Right lobe of liver (tissue), 6 donors: ENCODE data around the gene AK5. TPM values are rescaled to one million over a fixed set of nuclear protein-coding genes. Genes with fewer than 3 reads are reported as not detected.

Experiments
- ATAC-seq, 4 donors: fragments of 200-7000 bp; cut with Tn5 transposase; one replicate each; pipeline ENCODE4 v1.9.1; 2020; ENCODE audit warnings: mild to moderate bottlenecking in 4 of 4, moderate library complexity in 4 of 4
- DNase-seq, 3 donors: peaks; one replicate each; pipeline ENCODE4 v3.0.0-alpha.2; 2020
- H3K27ac ChIP-seq, 3 donors: fragments of 200-600 bp; one replicate each; pipeline ENCODE4 v1.8.0; 2022
- H3K27me3 ChIP-seq, 2 donors: fragments of 200-600 bp; one replicate each; pipeline ENCODE4 v1.8.0; 2022
- H3K36me3 ChIP-seq, 4 donors: fragments of 200-600 bp; sonication (generic) in 1 of 4; one replicate each; pipeline versions ENCODE4 v1.5.1 to v1.8.0; 2017 to 2022; ENCODE audit warnings: control low read depth in 1 of 4
- H3K4me1 ChIP-seq, 4 donors: fragments of 200-600 bp; sonication (generic) in 1 of 4; one replicate each; pipeline versions ENCODE4 v1.5.1 to v1.8.0; 2017 to 2022; ENCODE audit warnings: control low read depth in 1 of 4
- H3K4me3 ChIP-seq, 3 donors: fragments of 200-600 bp; one replicate each; pipeline ENCODE4 v1.8.0; 2022
- H3K9me3 ChIP-seq, 4 donors: fragments of 200-600 bp; sonication (generic) in 1 of 4; one replicate each; pipeline versions ENCODE4 v1.5.1 to v1.8.0; 2017 to 2022; ENCODE audit warnings: control low read depth in 1 of 4
- POLR2A ChIP-seq: fragments of 450-650 bp; IDR thresholded peaks from one replicate; pipeline ENCODE4 v1.6.1; 2017; ENCODE audit warnings: antibody characterized with exemption, mild to moderate bottlenecking
- WGBS: methylation state at CpG from one replicate; pipeline ENCODE4 v1.1.6; 2018; ENCODE audit warnings: low coverage, low lambda C conversion rate; ENCODE audit not compliant: insufficient coverage; ENCODE audit errors: missing lambda C conversion rate; 5-methylcytosine and 5-hydroxymethylcytosine counted together
- intact Hi-C, 2 donors: fragments of 100-400 bp; cut with DNase I; formaldehyde crosslinking; loops; one replicate each; pipeline versions ENCODE4 v1.11.2 to v1.14.1; 2022
- total RNA-seq, 6 experiments: library from RNA; depleted of rRNA in 2 of 6; stranded (reverse); fragments of >200 nt in 2 of 6; fragmentation: NEBNext Ultra II Directional in 3 of 6; extraction: Animal tissue kit (Norgen Biotek cat#: 25700) in 3 of 6; gene quantifications; one replicate each; pipeline versions ENCODE4 v1.1.0 to v1.2.4, GENCODE V29; 2016 to 2023
- TF ChIP-seq, protein P1 (sequence below), 4 donors: fragments of 200-600 bp in 3 of 4; fragments of 450-650 bp in 1 of 4; IDR thresholded peaks; one replicate each; pipeline versions ENCODE4 v1.5.1 to v1.8.0; 2016 to 2022; ENCODE audit warnings: antibody characterized with exemption in 4 of 4, mild to moderate bottlenecking in 2 of 4
- donor health status: DM: no; HTN: yes; CAD: no.
- donor health status: DM: no; HTN: no; CAD: no.
- donor health status: DM: no; HTN: no; CAD: no.
- donor health status: DM: no; HTN: yes; CAD: no.
- donor health status: DM: no; HTN: yes; CAD: no.

The AK5 gene
- total RNA-seq, 6 experiments from 2014 or later = 0.47 to 0.53 TPM; not detected in 4

- Histone ChIP-seq H3K27me3 (no peaks in the 10 kb centered on the region), H3K27ac (no peak overlapping the region), H3K36me3 (no peaks in the 10 kb centered on the region), H3K4me1 (no peaks in the 10 kb centered on the region), H3K4me3 (no peak overlapping the region), H3K9me3 (no peaks in the 10 kb centered on the region)
- no peak for TF ChIP-seq POLR2A
- TF ChIP-seq, protein P1, sequence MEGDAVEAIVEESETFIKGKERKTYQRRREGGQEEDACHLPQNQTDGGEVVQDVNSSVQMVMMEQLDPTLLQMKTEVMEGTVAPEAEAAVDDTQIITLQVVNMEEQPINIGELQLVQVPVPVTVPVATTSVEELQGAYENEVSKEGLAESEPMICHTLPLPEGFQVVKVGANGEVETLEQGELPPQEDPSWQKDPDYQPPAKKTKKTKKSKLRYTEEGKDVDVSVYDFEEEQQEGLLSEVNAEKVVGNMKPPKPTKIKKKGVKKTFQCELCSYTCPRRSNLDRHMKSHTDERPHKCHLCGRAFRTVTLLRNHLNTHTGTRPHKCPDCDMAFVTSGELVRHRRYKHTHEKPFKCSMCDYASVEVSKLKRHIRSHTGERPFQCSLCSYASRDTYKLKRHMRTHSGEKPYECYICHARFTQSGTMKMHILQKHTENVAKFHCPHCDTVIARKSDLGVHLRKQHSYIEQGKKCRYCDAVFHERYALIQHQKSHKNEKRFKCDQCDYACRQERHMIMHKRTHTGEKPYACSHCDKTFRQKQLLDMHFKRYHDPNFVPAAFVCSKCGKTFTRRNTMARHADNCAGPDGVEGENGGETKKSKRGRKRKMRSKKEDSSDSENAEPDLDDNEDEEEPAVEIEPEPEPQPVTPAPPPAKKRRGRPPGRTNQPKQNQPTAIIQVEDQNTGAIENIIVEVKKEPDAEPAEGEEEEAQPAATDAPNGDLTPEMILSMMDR (IDR thresholded peaks at IDR 0.05) = no peak
- ATAC-seq (no peak), DNase-seq (no peak)
- WGBS = 73% methylated on average over 4 of the region's 4 CpGs
- intact Hi-C loops = no loop called here
Measured at GRCh38 chr1:77446841-77447555, 165.2 kb downstream of the AK5 start.

- no peaks in the 10 kb centered on the region for H3K9me3 ChIP-seq
- H3K27ac ChIP-seq = no peak overlapping the region
- TF ChIP-seq POLR2A = no peak
- TF ChIP-seq, protein P1 (IDR thresholded peaks at IDR 0.05) = no peak
- intact Hi-C loops = no loop called here
- no peak for ATAC-seq
- H3K4me3 ChIP-seq = no peak overlapping the region
- no peaks in the 10 kb centered on the region for H3K4me1 ChIP-seq
- no peak for DNase-seq
- WGBS = no CpG with 5 or more reads among the region's 2 CpGs
- H3K27me3 ChIP-seq = no peaks in the 10 kb centered on the region
- no peaks in the 10 kb centered on the region for H3K36me3 ChIP-seq
Measured at GRCh38 chr1:77447669-77448068, 165.8 kb downstream of the AK5 start.

GRCh38 chr1:77459881-77460280 is 178.1 kb downstream of the AK5 start:
- H3K9me3 ChIP-seq = no peaks in the 10 kb centered on the region
- no peak for TF ChIP-seq POLR2A
- TF ChIP-seq, protein P1 (IDR thresholded peaks at IDR 0.05) = no peak
- no peaks in the 10 kb centered on the region for H3K27me3 ChIP-seq
- intact Hi-C loops = no loop called here
- no peak for ATAC-seq
- no peak overlapping the region for H3K27ac ChIP-seq
- H3K36me3 ChIP-seq = no peaks in the 10 kb centered on the region
- H3K4me1 ChIP-seq = no peaks in the 10 kb centered on the region
- DNase-seq = no peak
- H3K4me3 ChIP-seq = no peak overlapping the region

- no peak overlapping the region for H3K4me3 ChIP-seq
- 10% methylated on average over 1 of the region's 4 CpGs for WGBS
- H3K27me3 ChIP-seq = no peaks in the 10 kb centered on the region
- ATAC-seq (no peak), DNase-seq (no peak)
- H3K4me1 ChIP-seq = no peaks in the 10 kb centered on the region
- no peak for TF ChIP-seq POLR2A
- TF ChIP-seq, protein P1 (IDR thresholded peaks at IDR 0.05) = no peak
- H3K36me3 ChIP-seq = no peaks in the 10 kb centered on the region
- no peaks in the 10 kb centered on the region for H3K9me3 ChIP-seq
- H3K27ac ChIP-seq = no peak overlapping the region
- intact Hi-C loops = no loop called here
Measured at GRCh38 chr1:77461691-77462090, 179.9 kb downstream of the AK5 start.

DNA sequence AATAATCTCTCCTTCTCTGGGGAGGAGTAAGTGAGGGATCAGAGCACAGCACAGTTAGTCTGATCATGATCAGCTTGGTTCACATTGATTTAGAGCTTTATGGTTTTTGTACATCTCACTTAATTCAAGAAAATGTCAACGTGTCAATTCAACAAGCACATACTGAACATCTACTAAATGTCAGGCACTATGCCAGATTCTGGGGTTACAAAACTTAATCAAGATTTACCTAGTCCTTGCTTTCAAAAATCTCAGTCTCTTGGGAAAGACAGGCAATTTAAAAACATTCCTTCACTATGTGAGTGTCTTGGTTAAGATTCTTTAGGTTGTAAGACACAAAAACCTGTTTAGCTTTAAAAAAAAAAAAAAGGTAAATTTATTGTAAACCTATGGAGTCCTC is 181.4 kb downstream of the AK5 start:
- ATAC-seq (no peak), DNase-seq (no peak)
- Histone ChIP-seq H3K4me1 (no peaks in the 10 kb centered on the region), H3K36me3 (no peaks in the 10 kb centered on the region), H3K4me3 (no peak overlapping the region), H3K9me3 (no peaks in the 10 kb centered on the region), H3K27ac (no peak overlapping the region), H3K27me3 (no peaks in the 10 kb centered on the region)
- intact Hi-C loops = no loop called here
- 71% methylated on average over 1 of the region's 1 CpG for WGBS
- TF ChIP-seq, protein P1 (IDR thresholded peaks at IDR 0.05) = no peak
- TF ChIP-seq POLR2A = no peak
